ENCODE data around the gene FCHSD2.

FCHSD2 gene

GRCh38 chr11:72833811-72834493 lies 308.2 kb downstream of the FCHSD2 start:
- TF ChIP-seq, protein P1, sequence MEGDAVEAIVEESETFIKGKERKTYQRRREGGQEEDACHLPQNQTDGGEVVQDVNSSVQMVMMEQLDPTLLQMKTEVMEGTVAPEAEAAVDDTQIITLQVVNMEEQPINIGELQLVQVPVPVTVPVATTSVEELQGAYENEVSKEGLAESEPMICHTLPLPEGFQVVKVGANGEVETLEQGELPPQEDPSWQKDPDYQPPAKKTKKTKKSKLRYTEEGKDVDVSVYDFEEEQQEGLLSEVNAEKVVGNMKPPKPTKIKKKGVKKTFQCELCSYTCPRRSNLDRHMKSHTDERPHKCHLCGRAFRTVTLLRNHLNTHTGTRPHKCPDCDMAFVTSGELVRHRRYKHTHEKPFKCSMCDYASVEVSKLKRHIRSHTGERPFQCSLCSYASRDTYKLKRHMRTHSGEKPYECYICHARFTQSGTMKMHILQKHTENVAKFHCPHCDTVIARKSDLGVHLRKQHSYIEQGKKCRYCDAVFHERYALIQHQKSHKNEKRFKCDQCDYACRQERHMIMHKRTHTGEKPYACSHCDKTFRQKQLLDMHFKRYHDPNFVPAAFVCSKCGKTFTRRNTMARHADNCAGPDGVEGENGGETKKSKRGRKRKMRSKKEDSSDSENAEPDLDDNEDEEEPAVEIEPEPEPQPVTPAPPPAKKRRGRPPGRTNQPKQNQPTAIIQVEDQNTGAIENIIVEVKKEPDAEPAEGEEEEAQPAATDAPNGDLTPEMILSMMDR (IDR thresholded peaks at IDR 0.05), result no peak

- TF ChIP-seq, protein P1 (IDR thresholded peaks at IDR 0.05), result no peak
Measured at GRCh38 chr11:72833083-72833733, 308.9 kb downstream of the FCHSD2 start.

- TF ChIP-seq, protein P1 (IDR thresholded peaks at IDR 0.05), result no peak
Measured at GRCh38 chr11:72832301-72833082, 309.6 kb downstream of the FCHSD2 start.

DNA sequence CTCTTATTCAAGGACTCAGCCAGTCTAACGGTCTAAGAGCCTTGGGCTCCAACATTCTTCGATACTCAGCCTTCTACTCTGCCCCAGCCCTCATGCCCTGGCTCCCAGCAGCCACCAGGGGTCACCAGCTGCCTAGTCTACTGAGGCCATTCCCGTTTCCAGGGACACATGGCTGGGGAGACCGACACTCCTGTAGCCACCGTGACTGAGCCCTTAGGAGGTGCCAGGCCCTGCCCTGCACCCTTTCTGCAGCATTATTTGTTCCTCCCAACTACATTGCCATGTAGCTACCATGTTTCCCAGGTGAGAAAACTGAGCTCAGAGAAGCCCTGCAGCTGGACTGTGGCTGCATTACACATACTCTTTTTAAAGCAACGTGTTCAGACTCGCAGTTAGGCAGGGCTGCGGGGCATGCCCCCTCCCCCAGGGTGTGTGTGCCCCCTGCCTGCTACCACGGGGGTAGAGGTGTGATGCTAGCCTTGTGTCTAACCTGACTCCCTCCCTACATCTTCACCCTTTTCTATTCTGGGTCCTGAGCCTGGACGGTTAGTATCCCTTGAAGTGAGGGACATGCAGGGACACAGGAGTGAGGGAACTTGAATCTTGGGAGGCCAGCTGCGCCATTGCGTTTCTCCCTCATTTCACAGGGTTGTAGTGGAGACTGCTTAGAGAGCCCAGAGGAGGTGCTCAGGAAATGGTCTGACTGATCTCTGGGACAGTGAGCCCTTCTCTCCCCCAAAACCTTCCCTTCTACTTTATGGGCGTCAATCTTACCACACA lies 310.4 kb downstream of the FCHSD2 start:
- TF ChIP-seq, protein P1 (IDR thresholded peaks at IDR 0.05), result peak; percentile 97

- TF ChIP-seq, protein P1 (IDR thresholded peaks at IDR 0.05), result no peak
Measured at GRCh38 chr11:72829884-72830533, 312.1 kb downstream of the FCHSD2 start.

DNA sequence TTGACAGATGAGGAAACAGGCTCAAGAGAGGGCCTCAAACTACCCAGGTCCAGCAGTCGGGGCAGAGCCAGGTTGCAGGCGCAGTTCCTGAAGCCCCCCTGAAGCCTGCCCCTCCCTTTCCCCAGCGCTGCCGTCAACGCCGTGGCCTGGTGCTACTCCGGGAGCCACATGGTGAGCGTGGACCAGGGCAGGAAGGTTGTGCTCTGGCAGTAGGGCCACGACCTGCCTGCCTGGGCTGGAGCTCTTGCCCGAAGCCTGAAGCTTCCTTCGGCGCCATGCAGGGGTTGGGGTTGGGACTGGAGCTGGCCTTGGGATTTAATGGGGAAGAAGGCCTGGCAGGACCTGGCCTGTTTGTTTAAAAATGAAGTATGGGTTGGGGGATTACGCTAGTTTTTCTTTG lies 312.9 kb downstream of the FCHSD2 start:
- TF ChIP-seq, protein P1 (IDR thresholded peaks at IDR 0.05), result no peak

DNA sequence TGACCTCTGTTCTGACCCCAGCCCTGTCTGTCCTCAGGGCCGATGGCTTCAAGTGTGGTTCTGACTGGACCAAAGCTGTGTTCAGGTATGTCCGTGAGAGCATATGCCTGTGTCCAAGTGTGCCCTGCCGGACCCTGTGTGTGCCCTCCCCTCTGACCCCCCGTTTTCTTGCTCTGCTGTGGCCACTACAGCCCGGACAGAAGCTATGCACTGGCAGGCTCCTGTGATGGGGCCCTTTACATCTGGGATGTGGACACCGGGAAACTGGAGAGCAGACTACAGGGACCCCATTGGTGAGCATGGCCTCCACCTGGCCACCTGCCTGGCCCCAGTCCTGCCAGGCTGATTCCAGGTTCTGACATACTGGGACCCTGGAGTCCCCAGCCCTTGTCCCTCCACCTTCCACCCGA lies 313.4 kb downstream of the FCHSD2 start:
- TF ChIP-seq, protein P1 (IDR thresholded peaks at IDR 0.05), result no peak
